WERI-Rb-1 (cell line): ENCODE results near the gene PHLDB1.

ENCODE experiments used
- DNase-seq: peaks from one replicate; pipeline ENCODE4 v3.0.0-alpha.2; 2020
- H3K27ac ChIP-seq: fragments of 250-450 bp; sonication (Bioruptor Pico); 2 replicates; pipeline ENCODE4 v1.5.1; 2020; ENCODE audit warnings: mild to moderate bottlenecking, moderate library complexity
- H3K27me3 ChIP-seq: fragments of 250-450 bp; sonication (Bioruptor Pico); 2 replicates; pipeline ENCODE4 v1.5.1; 2021; ENCODE audit warnings: mild to moderate bottlenecking, low read depth, moderate library complexity; ENCODE audit not compliant: insufficient read depth, severe bottlenecking
- H3K36me3 ChIP-seq: fragments of 250-450 bp; sonication (Bioruptor Pico); 2 replicates; pipeline ENCODE4 v1.5.1; 2020; ENCODE audit warnings: mild to moderate bottlenecking, moderate library complexity
- H3K4me3 ChIP-seq: 2 replicates; pipeline ENCODE4 v1.5.1; 2011; ENCODE audit warnings: low read depth, mild to moderate bottlenecking, control low read depth, low read length
- H3K9me3 ChIP-seq: fragments of 250-450 bp; sonication (Bioruptor Pico); 2 replicates; pipeline ENCODE4 v1.5.1; 2021; ENCODE audit warnings: mild to moderate bottlenecking, moderate library complexity; ENCODE audit not compliant: severe bottlenecking
- CTCF ChIP-seq: IDR thresholded peaks from 2 replicates; pipeline ENCODE4 v1.5.1; 2011; ENCODE audit warnings: low read depth, mild to moderate bottlenecking, control low read depth, inconsistent platforms, low read length

PHLDB1 gene

GRCh38 chr11:118628861-118629549, 21.6 kb downstream of the PHLDB1 start:
- H3K4me3 ChIP-seq = no peak overlapping the region
- TF ChIP-seq CTCF = no peak
- no peak for DNase-seq
- H3K9me3 ChIP-seq = no peaks in the 10 kb centered on the region
- peaks cover 34% of the 10 kb centered on the region for H3K36me3 ChIP-seq
- no peak overlapping the region for H3K27ac ChIP-seq
- H3K27me3 ChIP-seq = no peaks in the 10 kb centered on the region

DNA sequence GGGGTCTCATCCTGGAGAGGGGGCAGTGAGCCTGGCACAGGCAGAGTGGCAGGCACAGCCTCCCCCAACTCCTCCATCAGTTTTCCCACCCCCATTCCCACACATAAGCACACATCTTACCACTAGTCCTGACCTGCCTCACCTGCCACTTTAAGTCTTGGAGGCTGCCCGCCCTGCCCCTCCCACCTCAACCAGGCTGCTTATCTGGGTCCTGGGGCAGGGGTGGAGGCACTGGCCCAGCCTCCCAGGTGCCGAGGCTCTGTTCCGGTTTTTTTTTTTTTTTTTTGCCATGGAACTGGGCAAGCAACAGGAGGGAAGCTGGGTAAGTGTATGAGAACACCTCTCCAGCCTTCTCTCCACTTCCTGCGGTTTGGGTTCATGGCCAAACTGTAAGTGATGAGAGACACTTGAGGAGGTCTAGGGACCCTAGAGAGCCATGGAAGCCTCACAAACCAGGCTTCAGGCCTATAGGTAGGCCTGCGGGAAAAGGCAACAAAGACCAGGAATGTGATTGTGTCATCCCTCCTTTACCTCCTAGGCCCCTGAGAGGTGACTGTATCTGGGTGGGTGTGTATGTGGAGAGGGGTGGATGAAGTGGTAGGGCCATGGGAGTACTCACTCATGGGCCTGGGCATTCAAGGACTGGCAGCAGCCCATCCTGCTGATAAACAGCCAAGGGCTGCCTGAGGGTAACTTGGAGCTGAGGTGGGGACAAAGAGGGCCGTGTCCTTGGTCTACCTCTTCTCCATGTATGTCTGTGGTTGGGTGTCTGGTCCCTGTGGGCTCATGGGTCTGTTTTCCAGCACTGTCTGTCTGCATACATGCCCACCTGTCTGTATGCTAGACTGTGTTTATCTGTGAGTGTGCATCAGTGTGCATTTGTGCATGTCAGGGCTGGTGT, 22.6 kb downstream of the PHLDB1 start:
- Histone ChIP-seq H3K9me3 (no peaks in the 10 kb centered on the region), H3K4me3 (no peak overlapping the region), H3K36me3 (peaks cover 32% of the 10 kb centered on the region), H3K27ac (no peak overlapping the region), H3K27me3 (no peaks in the 10 kb centered on the region)
- DNase-seq = no peak
- TF ChIP-seq CTCF = no peak

DNA sequence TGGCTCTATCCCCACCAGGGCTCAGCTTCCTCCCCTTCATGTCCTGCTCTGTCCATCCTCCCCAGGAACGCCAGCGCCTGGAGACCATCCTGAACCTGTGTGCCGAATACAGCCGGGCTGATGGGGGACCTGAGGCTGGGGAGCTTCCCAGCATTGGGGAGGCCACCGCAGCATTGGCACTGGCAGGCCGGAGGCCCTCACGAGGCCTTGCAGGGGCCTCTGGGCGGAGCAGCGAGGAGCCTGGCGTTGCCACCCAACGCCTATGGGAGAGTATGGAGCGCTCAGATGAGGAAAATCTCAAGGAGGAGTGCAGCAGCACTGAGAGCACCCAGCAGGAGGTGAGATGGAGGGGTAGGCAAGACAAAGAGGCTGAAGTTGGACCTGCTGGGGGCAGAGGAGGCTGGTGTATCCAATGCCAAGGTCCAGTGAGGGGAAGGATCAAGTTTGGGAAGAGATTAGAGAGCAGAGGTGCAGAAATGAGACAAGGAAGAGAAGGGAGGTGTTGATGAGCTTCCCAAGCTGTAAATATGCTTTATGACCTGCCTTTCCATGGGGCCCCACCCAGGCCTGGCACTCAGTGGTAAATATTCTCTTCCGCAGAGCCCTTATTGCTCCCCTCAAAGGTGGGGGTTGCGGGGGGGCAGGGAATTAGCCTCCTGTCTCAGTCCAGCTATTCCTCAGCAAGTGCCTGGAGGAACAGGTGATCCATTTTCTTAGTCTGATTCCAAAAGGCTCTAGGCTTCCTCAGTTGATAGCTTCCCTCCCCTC, 23.9 kb downstream of the PHLDB1 start:
- no peaks in the 10 kb centered on the region for H3K9me3 ChIP-seq
- TF ChIP-seq CTCF = no peak
- H3K27me3 ChIP-seq = no peaks in the 10 kb centered on the region
- H3K36me3 ChIP-seq = peaks cover 33% of the 10 kb centered on the region
- H3K27ac ChIP-seq = no peak overlapping the region
- H3K4me3 ChIP-seq = no peak overlapping the region
- no peak for DNase-seq

DNA sequence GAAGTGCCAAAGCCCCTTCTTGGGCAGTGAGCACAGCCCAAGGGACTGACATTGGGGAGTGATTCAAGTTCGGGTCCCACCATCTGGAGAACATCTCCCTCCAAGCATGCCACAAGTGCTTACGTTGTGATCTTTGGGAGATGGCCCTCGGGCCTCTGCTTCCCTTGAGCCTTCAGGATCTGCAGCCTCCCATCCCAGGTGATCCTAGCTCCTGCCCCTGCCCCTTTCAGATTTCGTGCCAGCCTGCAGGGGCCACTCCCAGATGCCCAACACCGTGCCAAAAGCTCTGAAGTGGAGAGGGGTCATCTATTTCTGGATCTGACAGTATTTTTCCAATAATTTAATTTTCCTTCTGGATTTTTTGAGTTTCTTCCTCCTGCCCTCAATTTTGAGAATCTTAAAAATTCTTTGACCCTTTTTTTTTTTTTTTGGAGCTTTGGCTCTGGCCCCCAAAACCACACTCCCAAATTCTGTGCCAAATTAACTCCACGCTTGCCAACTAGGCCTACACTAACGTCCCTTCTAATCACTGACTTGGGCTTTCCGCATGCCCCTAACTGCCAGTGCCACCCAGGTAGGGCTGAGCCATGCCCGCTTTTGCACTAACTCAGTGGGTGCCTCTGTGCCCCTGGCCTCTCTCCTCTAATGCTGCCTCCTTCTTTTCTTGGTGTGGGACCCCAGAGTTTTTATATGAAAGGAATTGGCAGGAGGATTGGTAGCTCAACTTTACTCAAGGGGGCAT, 25.3 kb downstream of the PHLDB1 start:
- Histone ChIP-seq H3K27ac (no peak overlapping the region), H3K27me3 (no peaks in the 10 kb centered on the region), H3K4me3 (no peak overlapping the region), H3K36me3 (peaks cover 24% of the 10 kb centered on the region), H3K9me3 (no peaks in the 10 kb centered on the region)
- no peak for TF ChIP-seq CTCF
- no peak for DNase-seq

DNA sequence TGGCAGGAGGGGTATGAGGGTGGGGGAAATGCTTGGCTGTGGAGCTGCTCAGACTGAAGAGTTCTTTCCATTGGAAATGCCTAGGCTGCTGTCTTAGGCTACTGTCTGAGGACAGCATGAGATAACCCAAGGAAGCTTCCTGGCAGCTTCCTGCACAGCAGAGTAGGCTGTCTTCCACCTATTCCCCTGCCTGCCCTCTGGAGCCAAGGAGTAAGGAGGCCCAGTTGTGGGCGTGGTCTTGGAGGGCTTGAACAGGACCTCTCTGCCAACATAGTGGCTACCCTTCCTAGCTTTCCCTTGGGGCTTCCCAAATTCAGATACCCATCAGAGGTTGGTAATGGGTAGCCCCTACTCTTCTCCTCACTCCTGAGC, 25.9 kb downstream of the PHLDB1 start:
- Histone ChIP-seq H3K36me3 (peaks cover 19% of the 10 kb centered on the region), H3K4me3 (no peak overlapping the region), H3K27me3 (no peaks in the 10 kb centered on the region), H3K9me3 (no peaks in the 10 kb centered on the region), H3K27ac (no peak overlapping the region)
- TF ChIP-seq CTCF = no peak
- no peak for DNase-seq
